ENCODE data around the gene TMEM51. TPM values are rescaled to one million over a fixed set of nuclear protein-coding genes. Genes with fewer than 3 reads are reported as not detected.
"Not testable (repeated sequence)": the region's sequence is repeated elsewhere in the genome, so short reads cannot be mapped to it uniquely, and the experiment has no call there.

Gene TMEM51
- total RNA-seq, 1 donor, result 1.0 TPM

DNA sequence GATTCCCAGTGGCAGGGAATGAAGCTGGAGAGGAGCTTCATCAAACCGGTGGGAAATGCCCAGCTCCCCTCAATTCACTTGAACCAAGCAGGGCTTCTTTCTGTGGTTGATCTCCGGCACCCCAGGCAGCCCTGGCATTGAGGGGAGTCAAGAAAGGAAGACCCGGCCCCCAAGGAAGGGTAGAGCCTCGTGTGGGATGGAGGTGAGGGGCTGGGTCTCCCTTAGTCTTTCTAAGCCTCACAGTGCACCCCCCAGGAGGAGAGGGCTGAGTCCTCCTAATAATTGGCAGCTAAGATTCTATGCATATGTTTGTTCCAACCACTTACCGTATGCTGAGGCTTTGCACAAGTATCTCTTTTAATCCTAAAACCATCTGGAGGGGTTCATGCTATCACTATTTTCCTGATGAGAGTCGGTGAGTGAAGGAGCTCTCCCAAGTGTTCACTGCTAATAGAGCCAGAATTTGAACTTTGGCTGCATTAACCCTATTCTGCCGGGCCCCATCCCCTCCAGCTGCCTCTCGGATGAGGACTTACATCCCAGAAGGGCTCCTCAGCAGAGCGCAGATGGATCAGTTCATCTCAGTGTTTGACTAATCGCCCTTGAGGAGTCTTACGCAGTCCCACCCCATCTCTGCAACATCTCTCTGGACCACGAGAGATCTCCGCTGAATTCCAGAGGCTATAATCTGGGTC is 33.1 kb upstream of the TMEM51 start:
- H3K4me1 ChIP-seq (ENCODE audit: insufficient read depth, low read length), result no peaks in the 10 kb centered on the region
- no peak overlapping the region for H3K4me3 ChIP-seq (ENCODE audit: low read length)
- no peaks in the 10 kb centered on the region for H3K9me3 ChIP-seq (ENCODE audit: low read depth, low read length)
- no peaks in the 10 kb centered on the region for H3K27me3 ChIP-seq (ENCODE audit: insufficient read depth, low read length)

DNA sequence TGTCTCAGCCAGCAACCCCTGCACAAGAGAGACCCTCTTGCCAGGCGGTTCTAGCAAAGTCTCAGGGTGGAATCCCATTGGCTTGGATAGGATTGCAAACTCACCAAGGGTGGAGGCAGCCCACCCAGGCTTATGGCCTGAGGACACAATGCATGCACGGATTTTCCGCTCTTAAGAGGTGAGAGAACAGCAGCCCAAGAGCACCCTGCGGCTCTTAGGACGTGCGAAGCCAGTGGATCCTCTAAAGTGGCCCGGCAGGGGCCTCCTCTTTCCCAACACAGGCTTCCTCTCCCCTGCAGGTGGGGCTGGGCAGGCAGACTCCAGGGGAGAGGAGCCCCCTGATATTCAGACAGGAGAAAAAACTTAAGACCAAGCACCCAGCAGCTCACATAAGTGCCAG is 31.2 kb upstream of the TMEM51 start:
- no peaks in the 10 kb centered on the region for H3K9me3 ChIP-seq (ENCODE audit: low read depth, low read length)
- H3K4me3 ChIP-seq (ENCODE audit: low read length), result no peak overlapping the region
- H3K4me1 ChIP-seq (ENCODE audit: insufficient read depth, low read length), result no peaks in the 10 kb centered on the region
- H3K27me3 ChIP-seq (ENCODE audit: insufficient read depth, low read length), result no peaks in the 10 kb centered on the region

DNA sequence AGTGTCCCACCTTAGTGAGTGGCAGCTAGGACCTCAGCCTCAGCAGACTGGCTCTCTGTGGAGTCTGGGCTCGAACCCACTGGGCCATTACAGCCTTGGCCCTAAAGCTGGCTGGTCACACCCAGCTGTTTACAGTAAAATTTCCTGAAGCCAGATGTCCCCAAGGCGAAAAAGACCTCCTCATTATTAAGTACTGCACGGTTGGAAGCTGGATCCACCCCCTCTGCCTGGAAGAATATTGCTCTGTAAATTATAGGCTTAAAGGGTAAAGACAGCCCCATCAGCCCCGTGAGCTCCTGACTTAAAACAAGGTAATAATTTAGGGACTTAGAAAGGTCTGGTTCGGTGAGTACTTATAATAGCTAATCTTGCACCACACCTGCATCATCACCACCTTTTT is 30.3 kb upstream of the TMEM51 start:
- no peaks in the 10 kb centered on the region for H3K4me1 ChIP-seq (ENCODE audit: insufficient read depth, low read length)
- no peaks in the 10 kb centered on the region for H3K27me3 ChIP-seq (ENCODE audit: insufficient read depth, low read length)
- no peaks in the 10 kb centered on the region for H3K9me3 ChIP-seq (ENCODE audit: low read depth, low read length)
- no peak overlapping the region for H3K4me3 ChIP-seq (ENCODE audit: low read length)

DNA sequence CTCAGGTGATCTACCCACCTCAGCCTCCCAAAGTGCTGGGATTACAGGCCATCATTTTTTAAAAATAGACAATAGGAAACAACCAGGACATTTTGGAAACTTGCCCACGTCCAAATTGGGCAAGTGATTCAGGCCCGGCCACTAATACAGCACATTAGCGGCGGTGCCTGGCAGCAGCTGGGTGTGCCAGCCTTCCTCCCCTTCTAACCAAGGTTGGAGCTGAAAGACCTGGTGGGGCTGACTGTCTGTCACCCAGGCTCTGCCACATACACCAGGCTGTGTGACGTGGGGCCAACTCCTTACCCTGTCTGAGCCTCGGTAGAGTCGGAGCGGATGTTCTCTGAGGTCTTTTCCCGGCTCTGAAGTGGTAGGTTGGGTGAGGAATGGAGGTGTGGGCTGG is 29.6 kb upstream of the TMEM51 start:
- no peaks in the 10 kb centered on the region for H3K4me1 ChIP-seq (ENCODE audit: insufficient read depth, low read length)
- no peak overlapping the region for H3K4me3 ChIP-seq (ENCODE audit: low read length)
- H3K9me3 ChIP-seq (ENCODE audit: low read depth, low read length), result no peaks in the 10 kb centered on the region
- no peaks in the 10 kb centered on the region for H3K27me3 ChIP-seq (ENCODE audit: insufficient read depth, low read length)

DNA sequence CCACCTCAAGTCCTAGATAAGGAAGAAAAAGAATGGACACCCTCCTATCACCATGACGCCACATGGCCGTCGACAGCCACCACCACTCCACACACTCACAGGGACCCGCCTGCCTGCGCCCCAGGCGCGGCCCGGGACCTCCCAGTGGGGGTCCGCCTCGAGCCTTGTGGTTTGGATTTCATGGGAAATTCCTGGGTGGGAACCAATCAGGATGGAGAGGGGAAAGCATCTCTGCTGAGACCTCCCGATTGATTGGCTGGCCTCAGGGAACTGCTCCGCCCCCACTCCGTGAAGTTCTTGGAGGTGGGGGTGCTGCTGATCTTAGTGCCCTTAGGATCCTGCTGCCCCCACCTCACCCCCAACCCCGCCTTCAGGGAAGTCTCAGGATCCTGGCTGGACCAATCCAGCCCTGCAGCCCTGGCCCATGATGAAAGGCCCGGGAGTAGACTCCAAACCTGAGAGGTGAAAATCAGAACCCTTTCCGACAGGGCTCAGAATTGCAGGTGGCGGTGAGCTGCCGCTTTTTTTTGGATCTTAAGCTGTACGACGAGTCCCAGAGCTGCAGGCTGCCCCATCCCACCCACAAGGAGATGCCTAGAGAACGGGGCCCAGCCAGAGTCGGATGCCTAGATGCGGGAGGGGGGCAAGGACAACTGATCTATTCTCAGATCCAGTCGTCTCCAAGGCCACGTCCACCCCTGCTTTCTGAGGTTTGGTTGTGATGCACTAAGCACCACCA is 29.0 kb upstream of the TMEM51 start:
- Histone ChIP-seq H3K27me3 (ENCODE audit: insufficient read depth, low read length) (no peaks in the 10 kb centered on the region), H3K4me3 (ENCODE audit: low read length) (no peak overlapping the region), H3K9me3 (ENCODE audit: low read depth, low read length) (no peaks in the 10 kb centered on the region), H3K4me1 (ENCODE audit: insufficient read depth, low read length) (no peaks in the 10 kb centered on the region)

DNA sequence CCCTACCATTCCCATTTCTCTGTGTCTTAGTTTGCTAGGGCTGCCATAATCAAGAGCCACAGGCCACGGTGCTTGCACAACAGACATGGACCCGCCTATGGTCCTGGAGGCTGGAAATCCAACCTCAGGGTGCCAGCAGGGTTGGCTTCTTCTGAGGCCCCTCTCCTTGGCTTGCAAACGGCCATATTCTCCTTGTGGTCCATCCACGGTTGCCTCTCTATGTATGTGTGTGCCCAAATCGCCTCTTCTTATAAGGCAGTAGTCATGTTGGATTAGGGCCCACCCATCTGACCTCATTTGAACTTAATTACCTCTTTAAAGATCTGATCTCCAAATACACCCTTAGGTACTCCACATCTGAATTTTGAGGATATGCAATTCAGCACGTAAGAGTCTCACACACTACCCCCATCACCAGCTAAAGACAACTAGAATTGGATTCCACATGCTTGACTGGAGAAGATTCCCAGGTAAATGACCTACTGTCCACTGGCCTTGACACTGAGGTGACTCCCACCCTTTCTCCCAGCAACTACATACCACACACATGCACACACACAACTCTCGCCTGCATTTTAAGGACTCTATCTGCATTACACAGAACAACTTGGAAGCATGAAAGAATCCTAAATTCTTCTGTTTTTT is 28.3 kb upstream of the TMEM51 start:
- H3K4me3 ChIP-seq (ENCODE audit: low read length), result no peak overlapping the region
- no peaks in the 10 kb centered on the region for H3K27me3 ChIP-seq (ENCODE audit: insufficient read depth, low read length)
- H3K9me3 ChIP-seq (ENCODE audit: low read depth, low read length), result no peaks in the 10 kb centered on the region
- no peaks in the 10 kb centered on the region for H3K4me1 ChIP-seq (ENCODE audit: insufficient read depth, low read length)

DNA sequence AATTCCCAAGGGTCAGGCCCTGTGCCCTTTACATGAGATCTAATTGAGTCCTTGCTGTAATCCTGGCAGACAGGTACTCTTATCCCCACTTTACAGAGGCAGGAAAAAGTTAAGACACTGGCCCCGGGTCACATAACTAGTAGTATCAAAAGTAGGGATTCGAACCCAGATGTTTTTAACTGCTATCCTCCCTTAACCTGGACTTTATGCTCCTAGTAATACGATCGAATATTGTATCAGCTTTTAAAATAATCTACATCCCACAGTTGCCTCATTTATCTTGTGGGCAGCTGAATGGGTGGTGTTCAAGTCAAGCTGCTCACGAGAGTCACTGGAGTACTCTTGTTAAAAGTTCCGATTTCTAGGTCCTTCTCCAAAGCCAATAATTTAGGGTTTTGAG is 25.5 kb upstream of the TMEM51 start:
- no peaks in the 10 kb centered on the region for H3K9me3 ChIP-seq (ENCODE audit: low read depth, low read length)
- no peak overlapping the region for H3K4me3 ChIP-seq (ENCODE audit: low read length)
- no peaks in the 10 kb centered on the region for H3K4me1 ChIP-seq (ENCODE audit: insufficient read depth, low read length)
- H3K27me3 ChIP-seq (ENCODE audit: insufficient read depth, low read length), result no peaks in the 10 kb centered on the region

DNA sequence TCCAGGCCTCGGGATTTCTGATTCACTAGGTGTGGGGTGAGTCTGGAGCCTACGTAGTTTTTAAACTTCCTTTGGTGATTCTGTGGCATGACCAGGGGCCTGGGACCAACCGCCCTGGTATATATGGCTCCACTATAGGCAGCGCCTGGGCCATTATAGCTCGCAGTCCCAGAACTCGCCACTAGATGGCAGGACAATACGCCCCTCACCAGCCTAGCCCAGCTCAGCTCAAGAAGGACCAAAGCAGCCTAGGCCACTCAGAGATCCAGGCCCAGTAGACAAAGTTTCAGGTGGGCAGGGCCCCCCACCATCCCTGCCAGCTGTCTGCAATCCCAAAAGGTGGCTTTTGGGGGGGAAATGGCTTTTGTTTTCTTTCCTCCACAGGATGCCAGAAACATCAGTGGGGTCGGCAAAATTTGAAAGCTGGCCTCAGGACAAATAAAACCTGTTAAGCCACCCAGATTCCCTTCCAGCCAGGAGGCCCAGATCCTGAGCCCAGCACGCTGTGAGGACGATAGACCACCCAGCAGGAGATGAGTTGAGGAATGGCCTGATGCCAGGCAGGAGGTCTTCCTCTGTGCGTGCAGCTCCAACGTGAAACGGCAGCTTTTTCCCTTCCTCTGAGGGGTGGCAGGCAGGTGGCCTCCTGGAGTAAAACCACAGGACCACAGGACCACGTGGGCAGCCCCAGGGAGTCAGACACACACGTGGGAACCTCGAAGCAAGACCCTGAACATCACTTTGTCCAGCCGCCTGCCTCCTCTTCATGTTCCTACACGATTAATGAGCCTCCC is 24.8 kb upstream of the TMEM51 start:
- H3K27me3 ChIP-seq (ENCODE audit: insufficient read depth, low read length), result no peaks in the 10 kb centered on the region
- H3K9me3 ChIP-seq (ENCODE audit: low read depth, low read length), result no peaks in the 10 kb centered on the region
- H3K4me3 ChIP-seq (ENCODE audit: low read length), result no peak overlapping the region
- no peaks in the 10 kb centered on the region for H3K4me1 ChIP-seq (ENCODE audit: insufficient read depth, low read length)

DNA sequence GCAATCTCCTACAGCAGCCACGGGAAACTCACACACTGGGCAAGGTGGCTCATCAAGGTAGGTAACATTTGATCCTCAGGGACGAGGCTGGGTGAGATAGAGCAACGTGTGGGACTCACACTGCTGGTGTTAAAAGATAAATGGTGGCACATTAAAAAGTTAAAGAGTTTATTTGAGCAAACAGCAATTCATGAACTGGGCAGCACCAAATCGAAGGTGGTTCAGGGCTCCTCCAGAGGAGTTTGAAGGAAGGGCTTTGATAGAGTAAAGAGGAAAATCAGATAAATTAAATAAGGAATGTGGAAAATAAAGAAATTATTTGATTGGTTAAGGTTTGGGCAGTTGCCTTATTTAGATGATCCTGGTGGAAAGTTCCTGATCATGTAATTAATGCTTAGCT is 23.6 kb upstream of the TMEM51 start:
- no peaks in the 10 kb centered on the region for H3K9me3 ChIP-seq (ENCODE audit: low read depth, low read length)
- H3K27me3 ChIP-seq (ENCODE audit: insufficient read depth, low read length), result no peaks in the 10 kb centered on the region
- H3K4me1 ChIP-seq (ENCODE audit: insufficient read depth, low read length), result no peaks in the 10 kb centered on the region
- H3K4me3 ChIP-seq (ENCODE audit: low read length), result no peak overlapping the region

DNA sequence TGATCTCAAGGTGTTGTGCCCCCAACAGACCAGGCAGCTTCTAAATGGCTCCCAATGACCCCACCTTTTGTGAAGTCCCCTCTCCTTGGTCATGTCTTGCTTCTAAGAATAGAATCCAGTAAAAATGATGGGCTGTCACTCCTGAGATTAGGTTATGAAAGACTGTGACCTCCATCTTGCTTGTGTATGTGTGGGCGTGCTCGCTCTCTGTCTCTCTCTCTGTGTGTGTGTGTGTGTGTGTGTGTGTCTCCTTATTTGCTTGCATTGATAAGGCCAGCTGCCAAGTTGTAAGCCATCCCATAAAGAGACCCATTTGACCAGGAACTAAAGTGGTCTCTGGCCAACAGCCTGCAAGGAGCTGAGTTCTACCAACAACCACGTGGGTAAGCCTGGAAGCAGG is 22.9 kb upstream of the TMEM51 start:
- Histone ChIP-seq H3K4me1 (ENCODE audit: insufficient read depth, low read length) (no peaks in the 10 kb centered on the region), H3K4me3 (ENCODE audit: low read length) (no peak overlapping the region), H3K9me3 (ENCODE audit: low read depth, low read length) (no peaks in the 10 kb centered on the region), H3K27me3 (ENCODE audit: insufficient read depth, low read length) (no peaks in the 10 kb centered on the region)

DNA sequence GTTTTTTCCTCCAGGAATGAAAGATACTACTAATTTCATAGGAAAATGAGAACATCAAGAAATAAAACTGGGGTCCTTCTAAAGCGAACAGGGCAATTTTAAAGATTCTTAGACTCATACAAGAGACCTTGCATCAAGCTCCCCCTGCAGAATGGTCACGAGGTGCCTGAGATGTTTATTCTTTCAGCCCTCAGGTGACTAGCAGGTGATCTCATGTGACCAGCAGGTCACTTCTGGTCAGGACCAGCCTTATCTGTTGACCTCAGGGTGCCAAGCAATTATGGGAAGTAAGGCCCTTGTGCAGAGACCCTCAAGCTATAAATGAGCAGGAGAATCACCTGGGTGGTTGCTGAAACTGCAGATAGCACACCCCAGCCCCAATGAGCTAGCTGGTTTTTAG is 20.6 kb upstream of the TMEM51 start:
- H3K9me3 ChIP-seq (ENCODE audit: low read depth, low read length), result no peaks in the 10 kb centered on the region
- no peaks in the 10 kb centered on the region for H3K27me3 ChIP-seq (ENCODE audit: insufficient read depth, low read length)
- H3K4me3 ChIP-seq (ENCODE audit: low read length), result no peak overlapping the region
- H3K4me1 ChIP-seq (ENCODE audit: insufficient read depth, low read length), result no peaks in the 10 kb centered on the region

DNA sequence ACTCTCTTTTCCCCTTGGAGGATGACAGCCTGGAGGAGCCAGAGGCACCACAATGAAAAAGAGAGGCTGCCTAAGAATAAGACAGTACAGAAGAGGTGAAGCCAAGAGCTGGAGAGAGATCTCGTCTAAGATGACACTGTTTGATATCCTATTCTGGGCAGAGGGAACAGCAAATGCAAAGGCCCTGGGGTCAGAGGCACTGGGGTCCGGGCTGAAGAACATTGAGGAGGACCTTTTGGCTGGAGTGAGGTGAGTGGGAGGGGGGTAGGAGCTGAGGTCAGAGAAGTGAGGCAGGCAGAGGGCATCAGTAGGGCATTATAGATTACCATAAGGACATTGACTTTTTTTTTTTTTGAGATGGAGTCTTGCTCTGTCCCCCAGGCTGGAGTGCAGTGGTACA is 19.3 kb upstream of the TMEM51 start:
- Histone ChIP-seq H3K27me3 (ENCODE audit: insufficient read depth, low read length) (no peaks in the 10 kb centered on the region), H3K9me3 (ENCODE audit: low read depth, low read length) (no peaks in the 10 kb centered on the region), H3K4me3 (ENCODE audit: low read length) (no peak overlapping the region), H3K4me1 (ENCODE audit: insufficient read depth, low read length) (no peaks in the 10 kb centered on the region)

DNA sequence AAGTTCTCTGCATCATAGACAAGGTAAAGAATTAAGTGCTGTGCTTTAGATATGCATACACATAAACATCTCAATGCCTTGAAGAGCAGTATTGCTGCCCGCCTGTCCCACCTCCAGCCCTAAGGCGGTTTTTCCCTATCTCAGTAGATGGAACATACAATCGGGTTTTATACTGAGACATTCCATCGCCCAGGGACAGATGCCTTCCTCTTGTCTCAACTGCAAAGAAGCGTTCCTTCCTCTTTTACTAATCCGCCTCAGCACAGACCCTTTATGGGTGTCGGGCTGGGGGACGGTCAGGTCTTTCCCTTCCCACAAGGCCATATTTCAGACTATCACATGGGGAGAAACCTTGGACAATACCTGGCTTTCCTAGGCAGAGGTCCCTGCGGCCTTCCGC is 17.9 kb upstream of the TMEM51 start:
- not testable (repeated sequence) for H3K27me3 ChIP-seq (ENCODE audit: insufficient read depth, low read length); H3K4me1 ChIP-seq (ENCODE audit: insufficient read depth, low read length); H3K9me3 ChIP-seq (ENCODE audit: low read depth, low read length); H3K4me3 ChIP-seq (ENCODE audit: low read length)

DNA sequence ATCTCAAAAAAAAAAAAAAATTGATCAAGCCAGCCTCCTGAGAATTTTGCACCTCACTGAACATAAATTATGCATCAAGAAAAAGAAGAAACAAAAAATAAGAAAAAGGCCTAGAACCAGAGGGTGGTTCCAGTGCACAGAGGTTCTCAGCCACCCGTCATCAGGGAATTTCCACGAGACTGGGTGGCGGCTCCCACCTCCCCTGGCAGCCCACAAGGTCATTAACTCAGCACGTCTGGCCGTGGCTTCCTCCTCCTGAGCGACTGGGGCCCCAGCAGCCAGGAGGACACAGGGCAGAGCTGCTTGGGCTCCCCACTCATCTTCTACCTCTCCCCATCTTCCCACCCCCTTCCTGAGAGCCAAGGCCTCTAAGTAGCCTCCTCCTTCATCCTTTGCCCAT is 15.7 kb upstream of the TMEM51 start:
- H3K9me3 ChIP-seq (ENCODE audit: low read depth, low read length), result no peaks in the 10 kb centered on the region
- H3K4me1 ChIP-seq (ENCODE audit: insufficient read depth, low read length), result peaks cover 10% of the 10 kb centered on the region
- no peak overlapping the region for H3K4me3 ChIP-seq (ENCODE audit: low read length)
- no peaks in the 10 kb centered on the region for H3K27me3 ChIP-seq (ENCODE audit: insufficient read depth, low read length)

DNA sequence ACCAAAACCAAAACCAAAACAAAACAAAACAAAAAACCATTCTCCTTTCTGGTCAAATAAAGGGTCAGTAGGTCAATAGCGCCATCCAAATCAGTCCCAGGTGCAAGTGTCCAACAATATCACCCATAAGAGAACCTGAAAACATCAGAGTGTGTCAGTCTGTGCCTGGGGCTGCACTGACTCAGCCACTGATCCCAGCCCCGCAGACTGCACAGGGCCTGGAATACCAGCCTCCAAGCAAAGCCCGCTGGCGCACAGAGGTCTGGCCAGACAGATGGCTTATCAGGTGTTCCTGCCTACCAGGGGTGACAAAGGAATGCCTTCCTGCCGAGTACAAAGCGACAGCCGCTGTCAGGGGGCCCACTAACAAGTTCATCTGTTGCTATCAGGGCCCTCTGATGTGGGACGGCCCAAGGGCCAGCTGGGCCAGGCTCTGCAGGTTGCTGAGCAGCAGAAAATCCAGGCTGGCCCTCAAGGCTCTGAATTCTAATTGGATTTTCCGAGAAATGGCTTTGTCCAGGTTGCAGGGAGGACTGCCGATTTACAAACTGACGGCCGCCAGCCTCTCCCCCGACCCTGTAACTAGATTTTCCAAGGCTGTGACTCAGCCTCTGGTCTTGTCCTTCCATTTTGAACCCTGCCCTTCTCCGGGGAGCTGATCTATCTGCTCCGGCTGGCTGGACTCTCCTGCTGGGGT is 13.7 kb upstream of the TMEM51 start:
- Histone ChIP-seq H3K4me1 (ENCODE audit: insufficient read depth, low read length) (peaks cover 10% of the 10 kb centered on the region), H3K27me3 (ENCODE audit: insufficient read depth, low read length) (no peaks in the 10 kb centered on the region), H3K4me3 (ENCODE audit: low read length) (no peak overlapping the region), H3K9me3 (ENCODE audit: low read depth, low read length) (no peaks in the 10 kb centered on the region)
